GM19463 (cell line): ENCODE measurements around the gene HACE1.
"Not testable (repeated sequence)": the region's sequence is repeated elsewhere in the genome, so short reads cannot be mapped to it uniquely, and the experiment has no call there.

ENCODE experiments used
- ATAC-seq: cut with Tn5 transposase; IDR thresholded peaks from one replicate; pipeline ENCODE4 v1.9.1; 2021; ENCODE audit warnings: mild to moderate bottlenecking, moderate library complexity; ENCODE audit not compliant: unreplicated experiment

Gene HACE1

DNA sequence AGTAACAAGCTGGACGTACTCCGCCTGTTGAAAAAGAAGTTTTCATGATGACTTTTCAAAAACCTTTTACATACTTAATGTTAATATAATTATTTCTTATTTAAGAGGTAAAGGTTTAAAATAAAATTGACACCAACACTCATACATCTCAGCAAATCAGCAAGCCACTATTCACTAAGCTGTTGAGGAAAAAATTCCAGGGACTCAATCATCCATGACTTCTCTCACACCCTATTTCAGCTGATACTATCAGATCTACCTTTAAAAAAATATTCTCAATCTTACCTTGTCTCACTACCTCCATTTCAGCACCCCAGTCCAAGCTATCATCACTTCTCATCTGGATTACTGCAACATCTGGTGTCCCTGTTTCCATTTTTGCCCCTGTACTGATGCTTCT lies 109.3 kb downstream of the HACE1 start:
- no peak for ATAC-seq

- ATAC-seq, result not testable (repeated sequence)
Measured at GRCh38 chr6:104739124-104739523, 120.6 kb downstream of the HACE1 start.

DNA sequence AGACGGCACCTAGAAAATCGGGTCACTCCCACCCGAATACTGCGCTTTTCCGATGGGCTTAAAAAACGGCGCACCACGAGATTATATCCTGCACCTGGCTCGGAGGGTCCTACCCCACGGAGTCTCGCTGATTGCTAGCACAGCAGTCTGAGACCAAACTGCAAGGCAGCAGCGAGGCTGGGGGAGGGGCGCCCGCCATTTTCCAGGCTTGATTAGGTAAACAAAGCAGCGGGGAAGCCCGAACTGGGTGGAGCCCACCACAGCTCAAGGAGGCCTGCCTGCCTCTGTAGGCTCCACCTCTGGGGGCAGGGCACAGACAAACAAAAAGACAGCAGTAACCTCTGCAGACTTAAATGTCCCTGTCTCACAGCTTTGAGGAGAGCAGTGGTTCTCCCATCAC lies 122.2 kb downstream of the HACE1 start:
- ATAC-seq, result not testable (repeated sequence)

- no peak for ATAC-seq
Measured at GRCh38 chr6:104736545-104736944, 123.2 kb downstream of the HACE1 start.

GRCh38 chr6:104730450-104730849 lies 129.3 kb downstream of the HACE1 start:
- no peak for ATAC-seq

DNA sequence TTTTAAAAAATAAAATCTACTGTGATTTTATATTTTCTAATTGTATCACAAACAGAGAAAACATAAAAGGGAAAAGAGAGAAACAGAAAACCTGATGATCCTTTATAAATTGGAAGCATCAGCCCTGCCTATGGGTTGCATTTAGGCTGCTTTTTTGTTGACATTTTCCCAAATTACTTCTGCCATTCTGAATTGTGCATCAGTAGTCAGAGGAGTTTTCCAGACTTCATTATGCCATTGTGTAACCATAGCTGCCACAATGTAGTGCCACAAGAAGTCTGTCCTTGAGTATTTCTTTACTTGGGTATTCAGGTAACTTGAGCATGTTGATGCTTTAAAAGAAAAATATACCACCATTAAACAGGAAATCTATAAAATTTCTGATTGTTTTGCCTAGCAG lies 130.3 kb downstream of the HACE1 start:
- ATAC-seq, result no peak

DNA sequence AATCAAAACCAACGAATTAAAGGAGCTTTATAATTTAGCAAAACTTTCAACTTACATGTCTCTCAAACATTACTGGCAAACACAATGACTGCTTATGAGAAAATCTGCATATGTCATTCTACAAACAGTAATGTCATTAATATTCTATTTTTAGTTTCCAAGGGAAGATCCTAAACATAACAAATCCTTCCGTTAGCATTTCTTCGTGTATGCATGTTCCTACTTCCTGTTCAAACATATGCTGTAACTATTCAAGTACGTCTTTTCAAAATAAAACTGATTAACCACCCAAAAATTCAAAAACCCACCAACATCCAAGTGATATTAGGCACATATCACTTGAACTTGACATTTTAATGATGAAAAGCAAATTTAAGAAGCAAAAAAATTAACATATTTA lies 131.3 kb downstream of the HACE1 start:
- no peak for ATAC-seq

DNA sequence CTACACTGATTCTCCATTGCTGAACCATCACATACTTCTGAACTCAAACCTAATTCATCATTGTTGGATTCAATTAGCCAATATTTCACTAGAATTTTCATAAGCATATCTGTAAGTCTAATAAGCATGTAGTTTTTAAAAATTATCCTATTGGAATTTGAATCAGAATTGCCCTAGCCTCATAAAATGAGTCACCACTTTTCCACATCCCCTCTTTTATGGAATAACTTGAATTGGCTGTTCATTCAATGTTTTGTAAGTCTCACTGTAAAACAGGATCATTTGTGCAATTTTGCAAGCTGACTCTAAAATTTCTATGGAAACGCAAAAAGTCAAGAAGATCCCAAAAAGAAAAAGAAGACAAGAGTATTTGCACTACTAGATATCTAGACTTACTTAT lies 141.0 kb downstream of the HACE1 start:
- ATAC-seq, result no peak

GRCh38 chr6:104716858-104717257 lies 142.9 kb downstream of the HACE1 start:
- no peak for ATAC-seq

GRCh38 chr6:104714796-104715195 lies 144.9 kb downstream of the HACE1 start:
- no peak for ATAC-seq

DNA sequence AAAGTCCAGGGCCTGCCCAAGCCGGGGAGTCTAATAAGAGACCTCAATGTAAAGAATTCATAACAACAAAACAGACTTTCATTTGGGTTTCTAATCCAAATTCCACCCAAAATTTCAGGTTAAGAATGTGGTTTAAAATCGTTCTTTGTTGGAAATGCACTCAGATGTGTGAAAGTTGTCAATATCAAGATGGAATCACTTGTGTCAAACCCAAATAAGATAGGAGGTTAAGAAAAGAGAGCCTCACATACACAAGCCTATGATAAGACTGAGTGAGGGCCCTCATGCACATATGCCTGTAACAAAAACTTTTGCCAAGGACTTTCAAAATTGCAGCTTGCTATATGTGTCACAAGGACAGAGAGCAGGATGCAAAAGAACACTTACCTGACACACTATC lies 145.7 kb downstream of the HACE1 start:
- no peak for ATAC-seq

- no peak for ATAC-seq
Measured at GRCh38 chr6:104711371-104711770, 148.3 kb downstream of the HACE1 start.

DNA sequence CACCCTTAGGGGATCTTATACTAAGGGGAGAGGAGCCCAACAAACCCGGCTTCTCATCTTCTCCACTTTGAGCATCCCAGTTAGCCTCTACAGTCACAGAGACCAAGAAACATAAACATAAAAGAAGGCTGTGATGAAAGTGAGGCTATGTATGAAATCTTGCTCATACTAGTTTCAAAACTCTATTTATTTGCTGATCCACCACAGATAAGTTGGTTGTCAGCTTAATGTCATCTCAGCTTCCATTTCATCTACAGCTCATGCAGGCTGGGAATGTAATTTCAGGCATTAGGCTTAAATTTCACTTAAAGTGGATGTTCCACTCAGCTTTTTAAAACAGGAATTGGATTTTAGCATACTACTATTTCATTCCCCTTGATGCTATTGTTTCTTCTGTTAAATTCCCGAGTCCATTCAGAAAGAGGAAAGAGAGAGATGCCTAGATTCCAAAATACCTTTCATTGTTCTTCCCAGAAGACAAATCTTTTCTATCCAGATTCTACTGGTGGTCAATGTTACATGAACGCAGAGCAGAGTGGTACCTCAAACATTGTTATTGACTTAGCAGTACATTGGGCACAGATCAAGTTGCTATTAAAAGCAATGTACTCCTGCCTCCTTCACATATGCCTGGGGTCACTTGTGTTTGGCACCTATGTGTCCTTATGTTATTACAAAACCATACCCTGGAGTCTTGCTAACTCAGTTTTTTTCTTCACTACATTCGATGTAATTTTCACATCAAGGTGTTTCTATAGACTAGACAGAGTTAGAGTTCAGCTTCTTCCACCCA lies 149.0 kb downstream of the HACE1 start:
- no peak for ATAC-seq

- ATAC-seq, result no peak
Measured at GRCh38 chr6:104705916-104706442, 153.7 kb downstream of the HACE1 start.

- ATAC-seq, result no peak
Measured at GRCh38 chr6:104705095-104705707, 154.5 kb downstream of the HACE1 start.

- no peak for ATAC-seq
Measured at GRCh38 chr6:104704191-104704590, 155.5 kb downstream of the HACE1 start.

DNA sequence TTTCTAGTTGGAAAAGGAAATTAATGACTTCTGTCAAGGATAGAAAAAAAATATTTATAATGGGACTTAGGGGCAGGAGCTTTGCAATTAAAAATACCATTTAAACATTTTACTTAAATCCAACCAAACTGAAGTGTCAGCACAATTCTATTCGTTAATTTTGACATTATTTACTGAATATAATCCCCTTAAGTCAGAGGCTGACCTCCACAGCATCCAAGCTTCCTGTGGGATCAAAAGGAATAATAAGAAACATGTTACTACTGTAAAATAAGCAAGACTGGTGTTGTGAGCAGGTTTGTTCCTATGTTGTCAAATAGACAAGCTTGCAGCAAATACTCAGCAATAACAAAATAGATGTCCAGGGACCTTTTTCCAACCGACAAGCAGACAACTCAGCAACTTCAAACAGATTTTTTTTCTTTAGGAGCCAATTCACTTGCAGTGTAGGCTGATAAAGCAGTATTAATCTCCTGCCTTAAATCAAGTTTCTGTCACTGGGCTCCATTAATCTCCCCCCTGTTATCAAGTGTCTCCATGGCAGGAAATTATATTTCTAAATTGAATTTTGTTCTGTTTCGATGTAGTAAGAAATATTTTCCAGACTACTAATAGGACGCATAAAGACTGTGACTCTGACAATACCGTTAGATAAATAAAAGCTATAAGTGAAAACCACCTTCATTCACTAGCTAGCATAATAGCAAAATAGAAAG lies 157.4 kb downstream of the HACE1 start:
- no peak for ATAC-seq

- ATAC-seq, result no peak
Measured at GRCh38 chr6:104700371-104701185, 159.1 kb downstream of the HACE1 start.

- ATAC-seq, result no peak
Measured at GRCh38 chr6:104699593-104700329, 160.0 kb downstream of the HACE1 start.

DNA sequence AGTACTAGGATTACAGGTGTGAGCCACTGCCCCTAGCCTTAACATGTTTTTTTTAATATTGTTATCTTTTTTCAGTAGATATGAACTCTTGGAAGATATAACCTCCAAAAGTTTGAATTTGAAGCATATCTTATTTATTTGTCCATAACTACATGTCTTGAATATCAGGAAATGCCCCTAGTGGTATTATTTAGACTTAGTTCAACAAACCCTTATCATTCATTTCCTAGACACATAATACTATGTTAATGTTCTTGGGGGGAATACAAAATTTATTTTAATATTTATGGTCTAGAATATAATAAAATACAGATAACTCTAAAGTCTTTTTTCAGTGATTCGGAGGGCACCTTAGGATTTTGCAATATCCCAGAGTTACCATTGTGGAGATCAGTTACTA lies 160.7 kb downstream of the HACE1 start:
- no peak for ATAC-seq
